HG03097 (cell line): ENCODE results near the gene PPARG.

Experiments
- ATAC-seq: cut with Tn5 transposase; IDR thresholded peaks from one replicate; pipeline ENCODE4 v1.9.1; 2021; ENCODE audit not compliant: unreplicated experiment, low FRiP score

Gene PPARG

GRCh38 chr3:12401208-12401607, 112.3 kb downstream of the PPARG start:
- ATAC-seq: no peak

GRCh38 chr3:12405432-12406272, 116.8 kb downstream of the PPARG start:
- ATAC-seq: no peak

- ATAC-seq: no peak
Observed at GRCh38 chr3:12408984-12409683, 120.3 kb downstream of the PPARG start.

- no peak for ATAC-seq
Observed at GRCh38 chr3:12409684-12410596, 121.1 kb downstream of the PPARG start.

GRCh38 chr3:12413721-12414255, 124.9 kb downstream of the PPARG start:
- no peak for ATAC-seq

GRCh38 chr3:12415014-12415680, 126.3 kb downstream of the PPARG start:
- no peak for ATAC-seq

GRCh38 chr3:12416731-12417130, 127.9 kb downstream of the PPARG start:
- no peak for ATAC-seq

- no peak for ATAC-seq
Observed at GRCh38 chr3:12420393-12420792, 131.5 kb downstream of the PPARG start.

GRCh38 chr3:12421132-12421531, 132.3 kb downstream of the PPARG start:
- no peak for ATAC-seq

GRCh38 chr3:12423131-12423530, 134.3 kb downstream of the PPARG start:
- no peak for ATAC-seq

GRCh38 chr3:12423918-12424630, 135.2 kb downstream of the PPARG start:
- ATAC-seq: no peak

- ATAC-seq: no peak
Observed at GRCh38 chr3:12424635-12425319, 135.9 kb downstream of the PPARG start.

GRCh38 chr3:12425850-12426579, 137.1 kb downstream of the PPARG start:
- ATAC-seq: no peak

- no peak for ATAC-seq
Observed at GRCh38 chr3:12427551-12427950, 138.7 kb downstream of the PPARG start.

- no peak for ATAC-seq
Observed at GRCh38 chr3:12428126-12428525, 139.3 kb downstream of the PPARG start.

GRCh38 chr3:12430086-12430485, 141.2 kb downstream of the PPARG start:
- no peak for ATAC-seq

GRCh38 chr3:12433823-12434222, 145.0 kb downstream of the PPARG start:
- ATAC-seq: no peak

- no peak for ATAC-seq
Observed at GRCh38 chr3:12436514-12437220, 147.8 kb downstream of the PPARG start.
